ENCODE results near the gene DCDC2.
A peak's percentile ranks its signal among the peaks of the same experiment; 100 is the strongest.
"Not testable (repeated sequence)": the region's sequence is repeated elsewhere in the genome, so short reads cannot be mapped to it uniquely, and the experiment has no call there.

Gene DCDC2

DNA sequence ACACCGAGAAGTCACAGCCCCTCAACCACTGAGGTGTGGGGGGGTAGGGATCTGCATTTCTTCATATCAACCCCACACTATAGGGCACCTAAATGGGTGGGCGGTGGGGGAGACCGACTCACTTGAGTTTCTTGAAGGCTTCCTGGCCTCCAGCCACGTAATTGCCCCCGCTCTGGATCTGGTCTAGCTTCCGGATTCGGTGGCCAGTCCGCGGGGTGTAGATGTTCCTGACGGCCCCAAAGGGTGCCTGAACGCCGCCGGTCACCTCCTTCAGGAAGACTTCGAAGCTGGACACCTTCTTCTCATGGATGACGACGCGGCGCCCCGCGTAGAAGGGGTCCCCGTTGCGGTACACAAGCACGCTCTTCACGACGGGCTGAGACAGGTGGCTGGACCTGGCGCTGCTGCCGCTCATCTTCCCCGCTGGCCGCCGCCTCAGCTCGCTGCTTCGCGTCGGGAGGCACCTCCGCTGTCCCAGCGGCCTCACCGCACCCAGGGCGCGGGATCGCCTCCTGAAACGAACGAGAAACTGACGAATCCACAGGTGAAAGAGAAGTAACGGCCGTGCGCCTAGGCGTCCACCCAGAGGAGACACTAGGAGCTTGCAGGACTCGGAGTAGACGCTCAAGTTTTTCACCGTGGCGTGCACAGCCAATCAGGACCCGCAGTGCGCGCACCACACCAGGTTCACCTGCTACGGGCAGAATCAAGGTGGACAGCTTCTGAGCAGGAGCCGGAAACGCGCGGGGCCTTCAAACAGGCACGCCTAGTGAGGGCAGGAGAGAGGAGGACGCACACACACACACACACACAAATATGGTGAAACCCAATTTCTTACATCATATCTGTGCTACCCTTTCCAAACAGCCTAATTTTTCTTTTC is at the start of gene DCDC2:
Gene DCDC2, minus strand, starts transcription at position 724 of the 883 bp plus-strand sequence. Its CDS starts 309 bp downstream, at position 415.
- DNase-seq (ENCODE audit: low read depth in 2 of 2), result no peak

DNA sequence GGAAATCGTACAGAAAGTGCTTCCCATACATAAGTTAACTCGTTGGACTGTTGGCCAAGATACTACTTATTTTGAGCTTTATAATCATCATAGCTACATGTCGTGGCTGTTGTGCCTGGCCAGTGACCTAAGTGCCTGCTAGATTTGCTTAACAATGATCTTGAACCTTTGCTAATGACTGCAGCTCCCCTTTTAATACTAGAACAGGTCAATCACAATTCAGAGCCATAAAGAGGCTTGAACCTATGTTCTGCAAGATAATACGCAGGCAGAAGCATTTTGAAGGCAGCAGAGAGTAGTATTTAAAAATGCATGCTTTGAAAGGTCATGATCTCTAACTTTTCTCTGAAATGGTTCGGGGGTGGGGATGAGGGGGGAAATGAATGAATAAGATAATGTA is 47.4 kb upstream of the DCDC2 start:
- DNase-seq (ENCODE audit: low read depth in 2 of 2), result no peak

DNA sequence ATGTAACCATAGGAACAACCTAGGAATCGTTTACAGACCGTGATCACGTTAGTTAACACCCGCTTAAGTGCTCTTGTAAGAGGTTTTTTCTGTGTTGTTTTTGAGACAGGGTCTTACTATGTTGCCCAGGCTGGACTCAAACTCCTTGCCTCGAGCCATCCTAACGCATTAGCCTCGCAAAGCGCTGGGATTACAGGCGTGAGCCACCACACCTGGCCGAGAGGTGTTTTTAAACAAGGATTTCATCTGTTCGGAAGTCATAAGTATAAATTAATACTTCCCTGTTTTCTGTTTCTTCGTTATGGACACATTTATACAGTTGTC is 45.6 kb upstream of the DCDC2 start:
- DNase-seq (ENCODE audit: low read depth in 2 of 2), result no peak

DNA sequence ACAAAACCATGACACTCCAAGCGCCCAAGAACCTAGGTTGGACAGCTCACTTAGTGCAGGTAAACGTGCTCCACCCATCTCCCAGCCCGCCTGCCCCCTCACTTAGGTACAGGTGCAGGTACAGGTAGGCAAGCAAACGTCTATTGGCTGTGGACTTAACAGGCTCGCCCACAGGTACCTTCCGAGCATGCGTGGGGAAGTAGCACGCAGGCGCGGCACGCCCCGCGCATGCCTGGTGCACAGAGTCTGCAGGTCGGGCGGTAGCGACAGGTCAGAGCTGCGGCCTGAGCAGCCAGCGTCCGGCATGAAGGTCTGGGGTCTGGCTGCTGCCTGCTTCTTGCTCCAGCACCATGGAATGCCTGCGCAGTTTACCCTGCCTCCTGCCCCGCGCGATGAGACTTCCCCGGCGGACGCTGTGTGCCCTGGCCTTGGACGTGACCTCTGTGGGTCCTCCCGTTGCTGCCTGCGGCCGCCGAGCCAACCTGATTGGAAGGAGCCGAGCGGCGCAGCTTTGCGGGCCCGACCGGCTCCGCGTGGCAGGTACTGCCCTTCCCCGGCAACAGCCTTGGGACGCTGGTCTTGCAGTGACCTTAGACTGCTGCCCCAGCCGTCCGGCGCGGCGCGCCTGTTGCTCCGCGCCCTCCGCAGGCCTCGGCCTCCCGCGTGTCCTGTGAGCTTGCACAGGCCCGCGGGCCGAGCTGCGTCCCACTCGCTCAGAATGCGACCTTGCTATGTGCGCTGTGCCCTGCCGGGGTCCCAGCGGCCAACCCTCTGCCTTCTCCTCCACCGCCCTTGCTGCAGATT is 45.0 kb upstream of the DCDC2 start, which contains the start of gene MRS2:
Gene MRS2, plus strand, starts transcription at position 240 of the 804 bp plus-strand sequence. Its CDS starts 111 bp downstream, at position 351.
- peak; percentile 66 for DNase-seq (ENCODE audit: low read depth in 2 of 2)

DNA sequence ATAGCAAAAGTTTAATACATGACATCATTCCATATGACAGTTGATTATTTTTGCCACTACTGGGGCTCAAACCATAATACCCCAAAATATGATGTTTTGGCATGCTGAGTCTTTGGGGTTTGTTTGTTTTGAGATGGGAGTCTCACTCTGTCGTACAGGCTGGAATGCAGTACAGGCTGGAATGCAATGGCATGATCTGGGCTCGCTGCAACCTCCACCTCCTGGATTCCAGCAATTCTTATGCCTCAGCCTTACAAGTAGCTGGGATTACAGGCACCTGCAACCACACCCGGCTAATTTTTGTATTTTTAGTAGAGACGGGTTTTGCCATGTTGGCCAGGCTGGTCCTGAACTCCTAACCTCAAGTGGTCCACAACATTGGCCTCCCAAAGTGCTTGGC is 43.6 kb upstream of the DCDC2 start:
- no peak for DNase-seq (ENCODE audit: low read depth in 2 of 2)

DNA sequence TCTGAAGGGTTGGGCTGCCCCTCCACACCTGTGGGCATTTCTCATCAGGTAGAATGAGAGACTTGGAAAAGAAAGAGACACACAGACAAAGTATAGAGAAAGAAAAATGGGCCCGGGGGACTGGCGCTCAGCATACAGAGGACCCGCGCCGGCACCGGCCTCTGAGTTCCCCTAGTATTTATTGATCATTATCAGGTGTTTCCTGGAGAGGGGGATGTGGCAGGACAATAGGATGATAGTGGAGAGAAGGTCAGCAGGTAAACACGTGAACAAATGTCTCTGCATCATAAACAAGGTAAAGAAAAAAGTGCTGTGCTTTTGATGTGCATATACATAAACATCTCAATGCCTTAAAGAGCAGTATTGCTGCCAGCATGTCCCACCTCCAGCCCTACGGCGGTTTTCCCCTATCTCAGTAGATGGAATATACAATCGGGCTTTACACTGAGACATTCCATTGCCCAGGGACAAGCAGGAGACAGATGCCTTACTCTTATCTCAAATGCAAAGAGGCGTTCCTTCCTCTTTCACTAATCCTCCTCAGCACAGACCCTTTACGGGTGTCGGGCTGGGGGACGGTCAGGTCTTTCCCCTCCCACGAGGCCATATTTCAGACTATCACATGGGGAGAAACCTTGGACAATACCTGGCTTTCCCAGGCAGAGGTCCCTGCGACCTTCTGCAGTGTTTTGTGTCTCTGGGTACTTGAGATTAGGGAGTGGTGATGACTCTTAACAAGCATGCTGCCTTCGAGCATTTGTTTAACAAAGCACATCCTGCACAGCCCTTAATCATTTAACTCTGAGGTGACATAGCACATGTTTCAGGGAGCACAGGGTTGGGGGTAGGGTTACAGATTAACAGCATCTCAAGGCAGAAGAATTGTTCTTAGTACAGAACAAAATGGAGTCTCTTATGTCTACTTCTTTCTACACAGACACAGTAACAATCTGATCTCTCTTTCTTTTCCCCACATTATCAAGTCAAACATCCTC is 42.5 kb upstream of the DCDC2 start:
- not testable (repeated sequence) for DNase-seq (ENCODE audit: low read depth in 2 of 2)

DNA sequence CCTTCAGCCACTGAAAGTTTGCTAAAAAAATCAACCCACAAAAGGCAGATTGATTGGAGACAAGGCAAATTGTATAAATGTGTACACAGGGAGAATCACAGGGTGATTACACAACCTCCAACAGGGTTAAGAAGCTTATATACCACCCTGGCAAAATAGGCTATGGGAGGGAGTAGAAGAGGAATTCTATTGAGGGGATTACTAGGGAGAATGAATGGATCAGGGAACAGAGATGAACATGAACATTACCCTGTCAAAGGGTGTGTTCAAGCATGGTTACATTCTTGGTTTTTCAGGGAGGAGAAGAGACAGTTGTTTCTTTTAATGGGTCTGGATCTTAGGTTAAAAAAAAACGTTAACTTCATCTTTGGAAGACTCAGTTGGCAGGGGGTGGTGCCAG is 39.8 kb upstream of the DCDC2 start:
- DNase-seq (ENCODE audit: low read depth in 2 of 2), result no peak

DNA sequence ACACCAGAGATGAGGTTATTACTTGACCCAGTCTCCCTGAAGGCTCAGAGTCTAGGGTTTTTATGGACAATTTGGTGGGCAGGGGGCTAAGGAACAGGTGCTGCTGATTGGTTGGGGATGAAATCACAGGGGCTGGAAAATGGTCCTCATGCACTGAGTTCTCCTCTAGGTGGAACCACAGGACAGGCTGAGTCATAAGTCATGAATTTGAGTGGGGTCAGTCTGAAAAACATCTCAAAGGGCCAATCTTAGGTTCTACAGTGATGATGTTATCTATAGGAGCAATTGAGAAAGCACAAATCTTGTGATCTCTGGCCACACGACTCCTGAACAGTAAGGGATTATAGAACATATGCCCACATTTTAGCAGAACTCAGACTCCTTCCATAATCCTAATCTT is 39.0 kb upstream of the DCDC2 start:
- DNase-seq (ENCODE audit: low read depth in 2 of 2), result no peak

DNA sequence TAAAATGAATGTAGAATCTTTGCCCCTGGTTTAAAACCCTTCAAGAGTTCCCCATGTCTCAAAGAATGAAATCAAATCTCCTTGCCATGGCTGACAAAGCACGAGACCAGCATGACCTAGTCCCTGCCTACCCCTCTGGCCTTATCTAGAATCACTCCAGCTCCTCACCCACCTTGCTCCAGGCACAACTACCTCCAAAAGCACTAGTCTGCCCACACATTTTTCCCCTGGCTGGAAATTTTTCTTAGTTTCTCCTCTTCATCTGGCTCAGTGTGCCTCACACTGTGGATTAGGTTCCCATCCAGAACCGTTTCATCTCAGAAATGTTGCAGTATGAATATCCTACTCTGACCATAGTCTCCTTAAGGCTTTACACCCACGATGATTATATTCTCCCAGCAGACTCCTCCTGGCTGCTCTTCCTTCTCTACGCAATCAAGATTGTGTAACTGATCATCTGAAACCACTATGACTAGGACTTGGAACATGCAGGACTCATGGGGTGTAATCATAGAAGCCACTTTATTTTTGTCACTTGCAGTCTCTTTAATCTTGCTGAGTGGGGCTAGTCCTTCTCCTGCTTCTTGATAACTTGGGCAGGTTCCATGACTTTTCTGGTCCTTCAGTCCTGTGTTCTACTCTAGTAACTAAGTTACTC is 37.0 kb upstream of the DCDC2 start:
- DNase-seq (ENCODE audit: low read depth in 2 of 2), result no peak

DNA sequence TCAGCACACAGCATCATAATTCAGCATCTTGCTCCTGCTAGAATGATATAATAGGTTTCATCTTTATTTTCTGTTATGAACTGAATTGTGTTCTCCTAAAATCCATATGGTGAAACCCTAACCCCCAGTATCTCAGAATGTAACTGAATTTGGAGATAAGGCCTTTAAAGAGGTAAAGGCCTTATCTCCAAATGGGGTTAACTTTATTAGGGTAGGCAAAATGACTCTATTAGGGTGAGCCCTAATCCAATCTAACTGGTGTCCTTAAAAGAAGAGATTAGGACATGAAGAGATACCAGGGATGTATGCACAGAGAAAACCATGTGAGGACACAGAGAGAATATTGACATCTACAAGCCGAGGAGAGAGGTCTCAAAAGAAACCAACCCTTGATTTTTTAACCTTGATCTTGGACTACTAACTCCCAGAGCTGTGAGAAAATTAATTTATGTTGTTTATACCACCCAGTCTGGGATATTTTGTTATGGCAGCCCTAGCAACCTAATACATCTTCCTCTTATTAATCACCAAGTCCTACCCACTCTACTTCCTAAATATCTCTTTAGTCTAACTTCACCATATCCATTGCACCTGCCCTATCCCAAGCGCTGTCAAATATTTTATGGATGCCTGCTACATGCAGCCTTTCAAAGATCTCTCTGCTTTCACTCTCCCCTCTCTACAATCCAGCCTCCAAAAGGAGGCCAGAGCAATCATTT is 36.4 kb upstream of the DCDC2 start:
- DNase-seq (ENCODE audit: low read depth in 2 of 2), result no peak

DNA sequence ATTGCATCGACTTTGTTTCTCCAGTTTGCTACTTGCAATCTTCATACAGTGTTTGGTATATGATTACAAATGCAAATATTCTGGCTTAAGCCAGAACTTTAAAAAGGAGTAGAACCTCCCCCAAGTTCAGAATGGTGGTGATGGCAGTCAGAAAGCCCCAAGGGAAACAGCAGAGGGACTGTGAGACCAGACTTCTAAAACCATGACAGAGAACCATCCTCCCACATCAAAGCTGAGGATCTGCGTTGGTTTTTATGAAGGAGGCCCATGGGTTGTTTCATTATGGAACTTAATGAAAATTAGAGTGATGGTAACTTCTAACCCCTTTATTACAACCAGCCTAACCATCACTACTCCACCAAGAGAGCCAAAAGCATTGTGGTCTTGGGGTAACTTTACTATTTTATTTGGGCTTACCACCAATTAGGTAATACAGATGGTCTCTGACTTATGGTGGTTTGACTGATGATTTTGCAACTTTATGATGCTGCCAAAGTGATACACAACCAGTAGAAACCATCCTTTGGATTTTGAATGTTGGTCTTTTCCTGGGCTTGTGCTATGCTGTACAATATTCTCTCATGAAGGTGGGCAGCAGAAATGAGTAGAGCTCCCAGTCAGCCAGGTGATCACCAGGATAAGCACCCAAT is 34.0 kb upstream of the DCDC2 start:
- DNase-seq (ENCODE audit: low read depth in 2 of 2), result no peak

DNA sequence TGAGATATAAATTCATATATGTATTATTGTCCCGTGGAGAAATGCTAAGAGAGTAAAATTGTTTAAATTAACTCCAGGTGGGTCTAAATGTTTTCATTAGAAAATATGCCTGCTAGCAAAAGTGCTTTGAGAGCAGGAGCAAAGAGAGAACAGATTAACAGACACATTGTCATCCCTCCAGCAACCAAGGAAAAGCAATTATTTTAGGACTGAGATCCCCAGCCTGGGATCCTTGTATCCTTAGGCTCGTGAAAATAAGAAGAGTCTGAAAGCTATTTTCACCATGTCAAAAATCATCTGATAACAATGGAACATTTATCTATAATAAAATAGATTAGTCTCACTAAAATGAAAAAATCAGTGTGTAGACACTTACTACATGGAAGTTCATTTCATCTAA is 33.3 kb upstream of the DCDC2 start:
- no peak for DNase-seq (ENCODE audit: low read depth in 2 of 2)

DNA sequence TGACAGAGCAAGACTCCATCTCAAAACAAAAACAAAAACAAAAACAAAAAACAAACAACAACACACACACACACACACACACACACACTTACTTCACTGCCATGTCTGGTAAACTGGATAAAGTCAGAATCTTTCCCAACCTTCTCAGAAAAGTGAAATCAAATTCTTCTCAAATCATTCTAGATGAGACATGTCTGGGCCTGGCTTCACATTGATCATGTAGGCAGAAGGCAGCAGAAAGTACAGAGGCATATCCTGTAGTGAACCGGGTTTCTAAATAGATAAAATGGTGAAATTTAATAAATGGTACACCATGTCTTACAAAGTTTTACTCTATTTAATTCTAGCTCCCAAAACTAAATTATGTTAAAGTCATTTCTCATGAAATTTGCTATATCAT is 30.0 kb upstream of the DCDC2 start:
- DNase-seq (ENCODE audit: low read depth in 2 of 2), result no peak

DNA sequence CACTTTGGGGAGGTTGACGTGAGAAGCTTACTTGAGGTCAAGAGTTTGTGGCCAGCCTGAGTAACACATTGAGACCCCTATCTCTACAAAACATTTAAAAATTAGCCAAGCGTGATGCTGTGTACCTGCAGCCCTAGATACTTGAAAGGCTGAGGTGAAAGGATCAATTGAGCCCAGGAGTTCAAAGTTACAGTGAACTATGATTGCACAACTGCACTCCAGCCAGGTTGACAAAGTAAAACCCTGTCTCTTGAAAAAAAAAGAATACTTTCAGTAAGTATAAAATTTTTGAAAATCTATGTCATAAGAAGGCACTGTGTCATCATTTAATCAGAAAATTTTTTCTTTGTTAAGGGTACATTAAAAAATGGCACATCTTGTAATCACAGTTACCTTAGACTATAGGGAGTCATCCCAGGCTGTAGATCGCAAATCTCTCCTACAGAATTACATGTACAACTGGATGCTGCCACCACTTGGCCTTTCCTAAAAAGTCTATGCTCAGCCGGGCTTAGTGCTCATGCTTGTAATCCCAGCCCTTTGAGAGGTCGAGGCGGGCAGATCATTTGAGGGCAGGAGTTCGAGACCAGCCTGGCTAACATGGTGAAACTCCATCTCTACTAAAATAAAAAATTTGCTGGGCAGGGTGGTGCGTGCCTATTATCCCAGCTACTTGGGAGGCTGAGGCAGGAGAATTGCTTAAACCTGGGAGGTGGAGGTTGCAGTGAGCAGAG is 27.8 kb upstream of the DCDC2 start:
- no peak for DNase-seq (ENCODE audit: low read depth in 2 of 2)

DNA sequence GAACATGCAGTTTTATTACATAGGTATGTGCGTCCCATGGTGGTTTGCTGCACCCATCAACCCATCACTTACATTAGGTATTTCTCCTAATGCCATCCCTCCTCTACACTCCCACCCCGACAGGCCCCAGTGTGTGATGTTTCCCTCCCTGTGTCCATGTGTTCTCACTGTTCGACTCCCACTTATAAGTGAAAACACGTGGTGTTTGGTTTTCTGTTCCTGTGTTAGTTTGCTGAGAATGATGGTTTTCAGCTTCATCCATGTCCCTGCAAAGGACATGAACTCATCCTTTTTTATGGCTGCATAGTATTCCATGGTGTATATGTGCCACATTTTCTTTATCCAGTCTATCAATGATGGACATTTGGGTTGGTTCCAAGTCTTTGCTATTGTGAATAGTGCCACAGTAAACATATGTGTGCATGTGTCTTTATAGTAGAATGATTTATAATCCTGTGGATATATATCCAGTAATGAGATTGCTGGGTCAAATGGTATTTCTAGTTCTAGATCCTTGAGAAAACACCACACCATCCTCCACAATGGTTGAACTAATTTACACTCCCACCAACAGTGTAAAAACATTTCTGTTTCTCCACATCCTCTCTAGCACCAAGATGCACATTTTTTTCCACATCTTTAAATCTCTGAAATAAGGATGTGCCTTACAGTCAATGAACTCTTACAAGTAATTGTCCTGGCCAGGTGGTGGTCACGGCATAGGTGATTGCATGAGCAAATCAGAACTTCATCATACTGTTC is 26.7 kb upstream of the DCDC2 start:
- DNase-seq (ENCODE audit: low read depth in 2 of 2), result not testable (repeated sequence)

DNA sequence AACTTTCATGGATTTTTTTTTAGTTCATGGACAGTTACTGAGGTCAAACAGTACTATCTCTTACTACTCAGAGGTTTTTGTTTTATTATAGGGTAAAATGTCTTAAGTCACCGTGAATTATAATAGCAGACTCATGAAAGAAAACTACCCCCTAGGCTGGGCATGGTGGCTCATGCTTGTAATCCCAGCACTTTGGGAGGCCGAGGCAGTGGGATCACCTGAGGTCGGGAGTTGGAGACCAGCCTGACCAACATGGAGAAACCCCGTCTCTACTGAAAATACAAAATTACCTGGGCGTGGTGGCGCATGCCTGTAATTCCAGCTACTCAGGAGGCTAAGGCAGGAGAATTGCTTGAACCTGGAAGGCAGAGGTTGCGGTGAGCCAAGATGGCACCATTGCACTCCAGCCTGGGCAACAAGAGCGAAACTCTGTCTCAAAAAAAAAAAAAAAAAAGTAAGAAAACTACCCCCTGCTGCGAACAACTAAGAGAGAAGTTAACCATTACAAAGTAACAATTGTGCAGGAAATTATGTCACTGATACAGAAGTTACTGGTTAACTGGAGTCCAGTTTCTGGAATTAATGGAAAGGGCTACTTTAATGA is 25.1 kb upstream of the DCDC2 start:
- DNase-seq (ENCODE audit: low read depth in 2 of 2), result not testable (repeated sequence)

DNA sequence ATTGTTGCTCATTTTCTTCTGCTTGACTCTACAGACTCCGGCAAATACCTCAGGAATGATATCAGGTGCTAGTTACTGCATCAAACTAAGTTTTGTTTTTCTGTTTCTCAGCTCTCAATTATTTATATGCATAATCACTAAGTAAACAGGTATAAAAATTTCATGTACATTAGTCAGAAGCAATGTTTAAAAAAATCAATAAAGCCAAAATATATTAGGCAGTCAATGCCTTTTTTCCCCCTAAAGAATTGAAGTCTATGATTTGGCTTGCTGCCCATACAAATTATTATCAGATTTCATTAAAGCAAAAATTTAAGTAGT is 24.3 kb upstream of the DCDC2 start:
- no peak for DNase-seq (ENCODE audit: low read depth in 2 of 2)
